GM12892 (cell line): ENCODE results near the gene ANXA4.

Source experiments
- POLR2A ChIP-seq: IDR thresholded peaks from 2 replicates; pipeline ENCODE4 v1.6.1; 2011; ENCODE audit warnings: low read depth, low read length, control low read depth
- POLR2AphosphoS5 ChIP-seq: IDR thresholded peaks from 2 replicates; pipeline ENCODE4 v1.6.1; 2011; ENCODE audit warnings: low read depth, low read length, control low read depth
- TAF1 ChIP-seq: IDR thresholded peaks from 2 replicates; pipeline ENCODE4 v1.6.1; 2011; ENCODE audit warnings: low read depth, mild to moderate bottlenecking, control low read depth, low read length, borderline replicate concordance

DNA sequence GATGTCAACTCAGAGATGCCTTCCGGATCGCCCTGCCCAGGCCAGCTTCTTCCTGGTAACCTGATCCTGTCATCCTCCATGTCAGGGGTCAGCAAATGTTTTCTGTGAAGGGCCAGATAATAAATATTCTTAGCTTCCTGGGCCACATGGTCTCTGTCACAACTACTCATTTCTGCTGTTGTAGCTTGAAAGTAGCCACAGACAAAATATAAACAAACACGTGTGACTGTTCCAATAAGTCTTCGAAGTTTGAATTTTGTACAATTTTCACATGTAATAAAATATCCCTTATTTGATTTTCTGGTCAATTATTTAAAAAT, 35.8 kb downstream of the ANXA4 start:
- TF ChIP-seq POLR2A (no peak), POLR2AphosphoS5 (no peak), TAF1 (no peak)
